IPS-15b (cell line): ENCODE data around the gene PANX3.

Experiments
- H3K27me3 ChIP-seq: one replicate; pipeline ENCODE4 v1.6.1; 2013; ENCODE audit warnings: low read length; ENCODE audit not compliant: control insufficient read depth, insufficient read depth
- H3K36me3 ChIP-seq: one replicate; pipeline ENCODE4 v1.6.1; 2013; ENCODE audit warnings: low read length; ENCODE audit not compliant: control insufficient read depth, insufficient read depth
- H3K4me1 ChIP-seq: one replicate; pipeline ENCODE4 v1.6.1; 2013; ENCODE audit warnings: mild to moderate bottlenecking, low read length; ENCODE audit not compliant: control insufficient read depth, insufficient read depth
- H3K4me3 ChIP-seq: one replicate; pipeline ENCODE4 v1.5.1; 2013; ENCODE audit warnings: low read depth, low read length
- H3K9ac ChIP-seq: one replicate; pipeline ENCODE4 v1.6.1; 2013; ENCODE audit warnings: low read depth, mild to moderate bottlenecking, low read length
- H3K9me3 ChIP-seq: one replicate; pipeline ENCODE4 v1.6.1; 2013; ENCODE audit warnings: mild to moderate bottlenecking, low read length; ENCODE audit not compliant: control insufficient read depth, insufficient read depth

Gene PANX3

DNA sequence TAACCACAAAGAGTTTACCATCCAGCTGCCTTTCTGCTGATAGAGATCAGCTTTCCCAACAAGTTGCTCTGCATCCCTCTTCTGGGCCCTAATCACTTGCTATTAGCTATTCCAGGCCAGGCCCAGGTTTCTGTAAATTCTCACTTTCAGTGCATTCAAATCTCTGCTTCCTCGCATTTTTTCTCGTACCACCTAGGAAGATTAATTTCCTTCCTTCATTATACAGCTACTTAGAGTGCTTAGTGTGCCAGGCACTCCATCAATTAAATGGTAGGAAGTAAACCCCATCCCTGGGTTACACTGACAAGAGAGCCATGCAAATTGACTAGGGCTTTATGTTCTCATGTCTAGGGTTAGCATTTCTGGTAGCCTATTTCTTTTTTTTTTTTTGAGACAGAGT lies 52.6 kb downstream of the PANX3 start:
- H3K27me3 ChIP-seq: peaks cover 4% of the 10 kb centered on the region
- no peak overlapping the region for H3K9ac ChIP-seq
- no peaks in the 10 kb centered on the region for H3K9me3 ChIP-seq
- H3K4me1 ChIP-seq: no peaks in the 10 kb centered on the region
- H3K4me3 ChIP-seq: no peak overlapping the region
- no peaks in the 10 kb centered on the region for H3K36me3 ChIP-seq

DNA sequence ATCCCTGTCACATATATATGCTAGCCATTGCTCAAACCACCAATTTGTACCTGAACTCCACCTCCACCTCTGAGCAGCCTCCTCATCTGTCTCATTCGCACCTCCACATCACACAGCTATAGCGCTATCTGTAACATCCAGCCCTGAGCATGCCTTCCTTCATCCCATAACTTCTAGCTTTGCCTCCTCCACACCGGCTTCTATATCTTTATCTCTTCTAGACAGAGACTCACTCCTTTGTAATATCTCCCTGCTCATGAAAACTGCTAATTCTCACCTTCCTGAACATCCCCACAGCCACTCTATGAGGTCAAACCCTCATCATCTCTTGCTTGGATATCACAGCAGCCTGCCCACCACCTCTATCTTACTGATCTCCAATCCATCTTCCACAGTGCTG lies 56.4 kb downstream of the PANX3 start:
- Histone ChIP-seq H3K36me3 (no peaks in the 10 kb centered on the region), H3K27me3 (peaks cover 17% of the 10 kb centered on the region), H3K4me3 (no peak overlapping the region), H3K4me1 (no peaks in the 10 kb centered on the region), H3K9me3 (no peaks in the 10 kb centered on the region), H3K9ac (no peak overlapping the region)

DNA sequence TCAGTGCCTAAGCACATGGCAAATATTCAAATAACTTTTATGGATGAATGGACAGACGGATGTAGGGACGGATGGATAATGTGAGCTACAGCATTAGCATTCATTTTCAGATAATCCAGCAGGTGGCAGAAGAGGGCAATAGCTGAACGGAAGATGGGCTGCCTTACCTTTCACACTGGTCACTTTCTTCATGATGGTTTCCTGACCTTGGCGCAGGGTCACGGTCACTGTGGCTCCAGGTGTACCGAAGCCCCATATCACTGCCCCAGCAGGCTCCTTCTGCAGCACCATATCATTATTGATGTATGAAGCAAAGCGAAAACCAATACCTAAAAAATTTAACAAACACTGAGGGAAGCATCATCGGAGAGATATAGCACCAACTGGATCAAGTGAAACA lies 58.0 kb downstream of the PANX3 start:
- H3K4me1 ChIP-seq: no peaks in the 10 kb centered on the region
- no peak overlapping the region for H3K4me3 ChIP-seq
- no peak overlapping the region for H3K9ac ChIP-seq
- H3K9me3 ChIP-seq: no peaks in the 10 kb centered on the region
- peaks cover 24% of the 10 kb centered on the region for H3K27me3 ChIP-seq
- H3K36me3 ChIP-seq: no peaks in the 10 kb centered on the region
